ENCODE results near the gene PRELID3B.

GRCh38 chr20:58986968-58987517 lies 55.5 kb downstream of the PRELID3B start:
- TF ChIP-seq CTCF (IDR thresholded peaks at IDR 0.05; ENCODE audit: insufficient read depth, low read length, poor library complexity, severe bottlenecking) (no peak), EZH2phosphoT487 (conservative IDR thresholded peaks at IDR 0.05; ENCODE audit: low read length) (no peak)
